ENCODE measurements around the gene DTWD1. TPM values are rescaled to one million over a fixed set of nuclear protein-coding genes. Genes with fewer than 3 reads are reported as not detected.

The DTWD1 gene
- total and polyA plus RNA-seq, 10 of the 15 experiments (the other 5 are each of a cell fraction or from before 2014, with no cell fraction given) = 13.9 to 32.0 (median 19.3) TPM

- no peak overlapping the region for H3K9ac ChIP-seq (ENCODE audit: control insufficient read depth, insufficient read depth, low read length)
- H2AFZ ChIP-seq (ENCODE audit: control insufficient read depth, low read depth, low read length) = no peak overlapping the region
- ChIA-PET RAD21 (ENCODE audit: unreplicated experiment) (no interaction called here), POLR2A (no interaction called here), CTCF (no interaction called here), SMC1A (ENCODE audit: uncharacterized antibody, unreplicated experiment) (no interaction called here)
- in situ Hi-C loops (cut with MboI) = no loop called here
- no peak for TF ChIP-seq CREB1 (IDR thresholded peaks at IDR 0.05; ENCODE audit: low read depth)
- no peak for TF ChIP-seq FOXK2 (IDR thresholded peaks at IDR 0.05)
- TF ChIP-seq ATF2 (IDR thresholded peaks at IDR 0.05; ENCODE audit: low read length) = no peak
- no peak for TF ChIP-seq BCLAF1 (IDR thresholded peaks at IDR 0.05)
- no peak for FAIRE-seq
- intact Hi-C loops (cut with micrococcal nuclease; ENCODE audit: unreplicated experiment) = no loop called here
- BruUV-seq (replicated peaks) = no TSS peak
- no peaks in the 10 kb centered on the region for H4K20me1 ChIP-seq (ENCODE audit: control insufficient read depth, insufficient read depth)
- H3K4me2 ChIP-seq (ENCODE audit: control insufficient read depth, insufficient read depth) = no peak overlapping the region
- H3K27ac ChIP-seq (ENCODE audit: control insufficient read depth, insufficient read depth) = no peak overlapping the region
- H3K36me3 ChIP-seq (ENCODE audit: control insufficient read depth in 2 of 2, insufficient read depth in 2 of 2, low read length in 1 of 2) = no peaks in the 10 kb centered on the region
- no peaks in the 10 kb centered on the region for H3K4me1 ChIP-seq (ENCODE audit: control insufficient read depth, insufficient read depth, low read length)
- ATAC-seq = no peak
- no peaks in the 10 kb centered on the region for H3K9me3 ChIP-seq (replicated peaks; ENCODE audit: control insufficient read depth, insufficient read depth, low read length)
- no peak overlapping the region for H3K4me3 ChIP-seq
- DNase-seq (ENCODE audit: low read depth, low spot score) = no peak
- no peaks in the 10 kb centered on the region for H3K27me3 ChIP-seq (replicated peaks in 1 of 2; ENCODE audit: control insufficient read depth in 2 of 2, insufficient read depth in 2 of 2, low read length in 1 of 2)
- no peaks in the 10 kb centered on the region for H3K79me2 ChIP-seq (ENCODE audit: control insufficient read depth, insufficient read depth, low read length)
These were observed 54.2 kb downstream of the DTWD1 start for GRCh38 chr15:49675041-49675440.

- RAD21 ChIA-PET (ENCODE audit: unreplicated experiment) = no interaction called here
- no peak for FAIRE-seq
- WGBS (ENCODE audit: insufficient coverage, insufficient replicate concordance, low lambda C conversion rate, missing lambda C conversion rate) = 55% methylated on average over 4 of the region's 4 CpGs
- TF ChIP-seq RBBP5 (conservative IDR thresholded peaks at IDR 0.05) (no peak), IRF4 (IDR thresholded peaks at IDR 0.05; ENCODE audit: low read depth, low read length) (no peak), HCFC1 (IDR thresholded peaks at IDR 0.05; ENCODE audit: low read length) (no peak), BHLHE40 (IDR thresholded peaks at IDR 0.05; ENCODE audit: borderline replicate concordance in 1 of 2, low read depth in 2 of 2, low read length in 1 of 2) (no peak), PAX5 (IDR thresholded peaks at IDR 0.05; ENCODE audit: borderline replicate concordance, low read depth, low read length) (no peak), E2F8 (IDR thresholded peaks at IDR 0.05; ENCODE audit: low read depth, partially characterized antibody) (no peak), TBL1XR1 (IDR thresholded peaks at IDR 0.05; ENCODE audit: low read depth, low read length) (no peak), ZNF217 (IDR thresholded peaks at IDR 0.05) (no peak), CEBPB (IDR thresholded peaks at IDR 0.05; ENCODE audit: borderline replicate concordance in 1 of 2, low read depth in 2 of 2, low read length in 2 of 2) (no peak), HDGF (IDR thresholded peaks at IDR 0.05) (no peak)
These were observed 57.8 kb downstream of the DTWD1 start for GRCh38 chr15:49678655-49679054.

More at GRCh38 chr15:49678655-49679054, 57.8 kb downstream of the DTWD1 start:
- H3K4me2 ChIP-seq (ENCODE audit: control insufficient read depth, insufficient read depth) = no peak overlapping the region
- no peak for DNase-seq (ENCODE audit: low read depth, low spot score)
- in situ Hi-C loops (cut with MboI) = no loop called here
- intact Hi-C loops (cut with micrococcal nuclease; ENCODE audit: unreplicated experiment) = no loop called here
- no peak overlapping the region for H3K4me3 ChIP-seq
- no peak overlapping the region for H3K9ac ChIP-seq (ENCODE audit: control insufficient read depth, insufficient read depth, low read length)
- no peaks in the 10 kb centered on the region for H3K9me3 ChIP-seq (replicated peaks; ENCODE audit: control insufficient read depth, insufficient read depth, low read length)
- no peak for ATAC-seq
- no peak overlapping the region for H2AFZ ChIP-seq (ENCODE audit: control insufficient read depth, low read depth, low read length)
- no TSS peak for BruUV-seq (replicated peaks)
- no peak overlapping the region for H3K27ac ChIP-seq (ENCODE audit: control insufficient read depth, insufficient read depth)
- H3K27me3 ChIP-seq (replicated peaks in 1 of 2; ENCODE audit: control insufficient read depth in 2 of 2, insufficient read depth in 2 of 2, low read length in 1 of 2) = no peaks in the 10 kb centered on the region
- no peaks in the 10 kb centered on the region for H3K79me2 ChIP-seq (ENCODE audit: control insufficient read depth, insufficient read depth, low read length)
- no peaks in the 10 kb centered on the region for H4K20me1 ChIP-seq (ENCODE audit: control insufficient read depth, insufficient read depth)
- ChIA-PET POLR2A (no interaction called here), CTCF (no interaction called here), SMC1A (ENCODE audit: uncharacterized antibody, unreplicated experiment) (no interaction called here)
- H3K4me1 ChIP-seq (ENCODE audit: control insufficient read depth, insufficient read depth, low read length) = no peaks in the 10 kb centered on the region
- H3K36me3 ChIP-seq (ENCODE audit: control insufficient read depth in 2 of 2, insufficient read depth in 2 of 2, low read length in 1 of 2) = no peaks in the 10 kb centered on the region

All from GM12878 (cell line).